ENCODE data around the gene CHODL.

Gene CHODL, protein sequence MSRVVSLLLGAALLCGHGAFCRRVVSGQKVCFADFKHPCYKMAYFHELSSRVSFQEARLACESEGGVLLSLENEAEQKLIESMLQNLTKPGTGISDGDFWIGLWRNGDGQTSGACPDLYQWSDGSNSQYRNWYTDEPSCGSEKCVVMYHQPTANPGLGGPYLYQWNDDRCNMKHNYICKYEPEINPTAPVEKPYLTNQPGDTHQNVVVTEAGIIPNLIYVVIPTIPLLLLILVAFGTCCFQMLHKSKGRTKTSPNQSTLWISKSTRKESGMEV

DNA sequence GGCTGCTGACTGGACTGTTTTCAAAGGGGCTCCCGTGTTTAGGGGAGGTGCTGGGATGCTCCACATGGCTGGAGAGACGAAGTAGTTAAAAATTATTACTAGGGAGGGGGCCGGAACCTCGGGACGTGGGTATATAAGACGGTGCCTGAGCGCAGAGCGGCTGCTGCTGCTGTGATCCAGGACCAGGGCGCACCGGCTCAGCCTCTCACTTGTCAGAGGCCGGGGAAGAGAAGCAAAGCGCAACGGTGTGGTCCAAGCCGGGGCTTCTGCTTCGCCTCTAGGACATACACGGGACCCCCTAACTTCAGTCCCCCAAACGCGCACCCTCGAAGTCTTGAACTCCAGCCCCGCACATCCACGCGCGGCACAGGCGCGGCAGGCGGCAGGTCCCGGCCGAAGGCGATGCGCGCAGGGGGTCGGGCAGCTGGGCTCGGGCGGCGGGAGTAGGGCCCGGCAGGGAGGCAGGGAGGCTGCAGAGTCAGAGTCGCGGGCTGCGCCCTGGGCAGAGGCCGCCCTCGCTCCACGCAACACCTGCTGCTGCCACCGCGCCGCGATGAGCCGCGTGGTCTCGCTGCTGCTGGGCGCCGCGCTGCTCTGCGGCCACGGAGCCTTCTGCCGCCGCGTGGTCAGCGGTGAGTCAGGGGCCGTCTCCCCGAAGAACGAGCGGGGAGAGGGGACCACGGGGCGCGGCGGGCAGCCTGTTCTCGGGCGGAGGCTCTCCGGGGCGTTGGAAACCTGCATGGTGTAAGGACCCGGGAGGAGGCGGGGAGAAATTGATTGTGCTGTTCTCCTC, at the start of gene CHODL:
TSS of gene CHODL (plus strand) at position 163 of the 793 bp plus-strand sequence. CDS start at position 554, 391 bp downstream.
- no peak for DNase-seq

DNA sequence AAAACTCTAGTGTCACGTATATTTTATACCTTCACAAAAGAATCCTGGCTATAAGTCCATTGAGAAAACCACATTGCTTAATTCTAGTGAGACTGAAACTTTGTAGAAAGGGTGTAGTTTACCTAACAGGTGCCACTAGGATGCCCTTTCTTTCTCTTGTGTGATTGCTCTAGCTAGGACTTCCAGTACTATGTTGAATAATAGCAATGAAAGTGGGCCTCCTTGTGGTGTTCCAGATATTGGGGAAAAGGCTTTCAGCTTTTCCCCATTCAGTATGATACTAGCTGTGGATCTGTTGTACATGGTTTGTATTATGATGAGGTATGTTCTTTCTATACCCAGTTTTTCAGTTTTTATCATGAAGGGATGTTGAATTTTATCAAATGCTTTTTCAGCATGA, 39.7 kb upstream of the CHODL start:
- DNase-seq, result no peak

DNA sequence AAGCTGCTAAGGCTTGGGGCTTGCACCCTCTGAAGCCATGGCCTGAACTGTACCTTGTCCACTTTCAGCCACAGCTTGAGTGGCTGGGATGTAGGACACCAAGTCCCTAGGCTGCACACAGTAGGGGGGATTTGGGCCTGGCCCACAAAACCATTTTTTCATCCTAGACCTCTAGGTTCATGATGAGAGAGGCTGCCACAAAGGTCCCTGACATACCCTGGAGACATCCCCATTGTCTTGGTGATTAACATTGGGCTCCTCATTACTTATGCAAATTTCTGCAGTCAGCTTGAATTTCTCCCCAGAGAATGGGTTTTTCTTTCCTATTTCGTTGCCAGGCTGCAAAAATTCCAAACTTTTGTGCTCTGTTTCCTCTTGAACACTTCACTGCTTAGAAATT, 26.3 kb upstream of the CHODL start:
- no peak for DNase-seq

DNA sequence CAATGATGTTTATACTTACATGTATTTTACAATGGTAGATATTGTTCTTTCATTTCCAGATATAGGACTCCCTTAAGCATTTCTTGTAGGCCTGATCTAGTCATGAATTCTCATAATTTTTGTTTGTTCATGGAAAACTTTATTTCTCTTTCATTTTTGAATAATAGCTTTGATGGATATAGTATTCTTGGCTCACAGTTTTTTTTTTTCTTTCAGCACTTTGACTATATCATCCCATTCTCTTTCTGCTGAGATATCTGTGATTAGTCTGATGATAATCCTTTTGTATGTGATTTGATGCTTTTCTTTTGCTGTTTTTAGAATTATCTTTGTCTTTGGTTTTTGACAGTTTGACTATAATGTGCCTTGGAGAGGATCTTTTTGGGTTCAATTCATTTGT, 24.1 kb upstream of the CHODL start:
- no peak for DNase-seq

DNA sequence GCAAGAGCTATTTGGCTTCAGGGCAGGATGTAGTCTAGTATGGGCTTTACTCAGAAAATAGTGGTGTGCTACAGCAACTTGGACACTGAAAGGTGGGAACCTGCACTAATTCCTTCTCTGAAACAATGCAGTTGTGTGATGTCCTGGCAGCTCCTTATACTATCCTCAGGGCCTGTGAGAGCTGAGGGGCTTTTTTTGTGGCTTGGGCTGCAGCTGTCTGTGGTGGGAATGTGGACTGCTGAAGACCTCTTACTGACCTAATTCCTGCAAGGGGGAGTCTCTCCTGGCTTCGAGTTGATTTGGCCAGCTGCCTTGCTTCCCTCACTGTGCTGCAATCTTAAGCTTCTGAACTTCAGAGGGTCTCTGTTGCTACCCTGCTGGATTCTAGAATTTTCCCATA, 22.3 kb upstream of the CHODL start:
- DNase-seq, result no peak

DNA sequence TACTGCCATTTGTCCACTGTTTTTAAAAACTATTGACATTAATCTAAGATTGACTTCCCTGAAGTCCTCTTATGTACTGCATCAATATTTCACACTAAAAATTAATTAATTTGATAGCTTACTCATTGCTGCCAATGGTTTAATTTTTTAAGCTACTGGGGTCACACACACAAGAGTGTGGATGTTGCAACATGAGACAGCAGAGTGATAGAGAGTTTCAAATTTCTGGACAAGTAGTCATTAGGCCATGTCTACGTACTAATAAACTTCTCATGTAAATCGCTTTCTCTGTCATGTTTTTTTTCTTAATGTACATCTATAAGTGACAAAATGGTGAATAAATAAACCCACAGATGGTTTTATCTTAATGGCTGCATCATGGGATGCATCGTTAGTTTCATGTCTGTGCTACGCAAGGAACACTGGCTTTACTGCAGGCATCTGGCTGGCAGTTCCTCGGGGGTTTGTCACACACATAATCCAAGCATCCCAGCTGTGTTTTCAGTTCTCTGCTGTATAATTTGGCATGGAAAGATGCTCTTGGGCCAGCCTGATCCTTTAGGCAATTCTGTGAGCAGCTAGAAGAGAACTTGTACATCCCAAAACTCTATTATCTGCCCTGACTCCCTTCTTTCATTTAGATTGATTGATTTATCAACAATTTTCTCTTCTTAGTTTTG, 16.4 kb upstream of the CHODL start:
- DNase-seq, result no peak

DNA sequence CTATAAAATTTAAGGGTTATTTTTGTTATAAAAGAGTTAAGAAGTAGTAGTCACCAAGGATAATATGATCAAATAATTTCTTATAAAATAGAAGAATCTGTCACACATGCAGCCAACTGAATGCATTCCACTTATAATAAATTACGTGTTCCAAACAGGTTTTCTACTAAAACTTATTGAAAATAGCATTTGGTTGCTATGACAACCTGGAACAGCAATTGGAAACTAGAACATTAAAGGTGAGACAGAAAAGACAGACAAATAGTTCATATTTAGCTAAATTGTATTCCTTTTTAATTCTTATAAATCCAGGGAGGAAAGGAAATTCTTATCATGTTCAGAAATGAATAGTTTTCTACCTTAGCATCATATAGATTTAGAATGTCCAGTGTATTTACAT, 9.1 kb upstream of the CHODL start:
- DNase-seq, result no peak

DNA sequence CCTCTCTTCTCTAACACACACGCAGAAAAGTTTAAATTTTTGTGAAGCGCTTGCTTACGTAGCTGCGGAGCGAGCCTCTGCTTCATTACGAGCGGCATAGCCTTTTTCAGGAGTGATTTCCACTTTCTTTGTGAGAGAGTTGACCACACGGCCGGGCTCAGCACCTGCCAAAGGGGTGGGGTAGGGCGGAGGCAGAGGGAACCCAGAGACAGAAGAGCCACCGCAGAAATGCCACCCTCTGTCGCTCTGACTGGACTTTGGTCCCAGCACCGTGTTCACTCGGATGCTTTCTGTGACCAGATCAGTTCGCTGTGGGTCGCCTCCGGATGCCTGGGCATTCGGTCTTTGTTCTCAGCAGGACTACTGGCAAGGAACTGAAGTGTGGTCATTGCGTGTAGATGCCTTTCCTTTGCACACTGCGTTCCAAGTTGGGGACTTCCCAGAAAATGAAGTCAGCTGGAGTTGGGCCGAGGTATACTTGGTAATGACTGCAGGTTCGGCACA, 883 bp downstream of the CHODL start:
- DNase-seq, result peak in 1 of 56 donors; percentile 10

DNA sequence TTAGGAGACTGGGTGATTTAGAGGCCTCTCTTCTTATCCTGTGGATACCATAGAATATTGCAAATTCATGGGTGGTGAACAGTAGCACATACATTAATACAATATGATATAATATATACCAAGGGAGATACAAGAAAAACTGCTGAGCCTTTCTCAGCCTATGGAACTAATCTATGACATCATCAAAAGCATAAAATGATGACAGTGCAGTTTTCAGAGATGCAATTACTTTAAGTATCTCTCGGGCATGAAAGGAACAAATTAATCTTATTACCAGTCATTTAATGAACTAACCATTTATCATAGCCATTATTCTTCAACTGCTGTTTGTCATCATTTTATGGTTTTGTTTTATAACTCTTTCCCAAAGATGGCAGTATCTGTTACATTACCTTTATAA, 3.5 kb downstream of the CHODL start:
- DNase-seq, result no peak

DNA sequence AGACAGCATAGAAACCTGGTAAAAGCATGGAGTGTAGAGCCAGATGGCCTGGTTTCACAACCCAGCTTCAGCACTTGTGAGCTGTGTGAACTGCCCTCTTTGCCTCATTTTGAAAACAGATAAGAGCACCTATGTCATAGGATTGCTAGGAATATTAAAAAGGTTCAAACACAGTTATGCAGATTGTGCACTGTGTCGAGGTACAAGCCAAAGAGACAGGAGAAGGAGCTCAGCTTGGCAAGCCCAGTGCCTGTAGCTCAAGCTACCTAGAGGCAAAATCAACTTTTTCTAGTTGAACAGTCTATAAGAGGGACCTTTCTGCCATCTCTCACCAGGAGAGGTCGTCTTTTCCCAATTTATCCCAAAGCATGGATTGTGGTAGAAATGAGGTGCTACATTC, 5.0 kb downstream of the CHODL start:
- DNase-seq, result no peak

DNA sequence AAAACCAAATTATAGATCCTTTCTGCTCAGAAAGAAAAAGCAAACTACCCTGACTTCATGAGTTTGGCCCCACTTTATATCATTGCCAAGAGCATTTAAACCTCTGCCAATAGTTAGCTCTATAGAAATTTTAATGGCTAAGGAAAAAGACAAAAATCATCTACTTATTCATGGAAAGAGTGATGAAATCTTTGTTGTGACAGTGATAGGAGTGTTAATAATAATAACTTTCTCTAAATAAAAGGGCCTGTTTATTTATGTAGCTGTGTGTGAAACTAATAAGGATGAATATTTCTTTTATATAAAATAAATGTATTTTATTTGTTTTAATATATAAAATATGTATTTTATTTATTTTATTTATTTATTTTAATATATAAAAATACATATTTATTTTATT, 6.4 kb downstream of the CHODL start:
- no peak for DNase-seq

DNA sequence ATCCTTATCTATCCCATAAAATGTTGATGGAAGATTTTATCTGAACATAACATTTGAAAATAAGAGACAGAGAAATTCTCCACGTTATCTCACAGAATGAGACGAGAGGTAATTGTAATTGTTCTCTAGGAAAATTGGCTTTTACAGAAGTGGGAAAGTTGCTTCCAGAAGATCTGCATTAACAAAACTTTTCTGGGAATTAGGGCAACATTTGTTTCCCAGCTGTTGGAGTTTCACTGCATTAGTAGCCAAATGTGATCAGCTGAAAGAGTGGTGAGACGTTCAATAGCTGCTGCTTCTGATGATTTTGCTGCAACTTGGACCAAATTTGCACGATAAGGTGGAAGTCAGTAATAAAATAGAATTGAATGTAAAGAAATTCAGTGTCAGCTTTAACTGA, 7.6 kb downstream of the CHODL start:
- no peak for DNase-seq

DNA sequence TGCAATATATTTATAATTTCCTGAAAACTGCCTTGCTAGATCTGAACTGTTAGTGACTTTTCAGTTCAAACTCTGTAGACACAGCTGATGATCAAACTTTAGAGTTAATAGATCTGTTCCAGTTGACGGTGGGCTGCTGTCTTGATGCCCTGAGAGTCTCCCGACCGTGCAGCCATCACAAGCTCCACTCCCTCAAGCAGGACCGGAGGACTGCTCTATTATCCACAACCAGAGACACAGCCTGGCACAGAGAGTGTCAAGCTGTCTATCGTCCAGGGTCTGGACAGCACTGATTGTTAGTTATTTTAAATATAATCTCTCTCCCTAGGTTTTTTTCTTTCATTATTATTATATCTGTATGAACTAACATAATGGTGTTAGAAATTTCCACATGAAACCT, 8.0 kb downstream of the CHODL start:
- DNase-seq, result no peak

DNA sequence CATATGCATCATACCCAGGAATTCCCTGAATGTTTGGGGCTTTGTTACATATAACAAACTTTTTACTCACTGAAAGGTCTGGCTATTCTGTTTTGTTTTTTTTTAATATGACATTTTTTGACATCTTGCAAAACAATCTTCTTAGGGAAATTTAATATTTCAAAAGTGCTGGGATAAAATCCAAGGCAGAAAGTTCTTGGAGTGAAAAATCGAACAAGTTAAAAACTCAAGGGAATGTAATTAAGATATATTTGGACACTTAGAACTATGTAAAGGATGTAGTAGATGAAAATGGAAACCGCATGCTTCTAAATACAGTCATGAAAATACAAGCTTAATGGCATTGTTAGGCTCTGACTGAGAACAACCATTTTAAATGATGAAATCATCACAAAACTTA, 8.6 kb downstream of the CHODL start:
- DNase-seq, result no peak

DNA sequence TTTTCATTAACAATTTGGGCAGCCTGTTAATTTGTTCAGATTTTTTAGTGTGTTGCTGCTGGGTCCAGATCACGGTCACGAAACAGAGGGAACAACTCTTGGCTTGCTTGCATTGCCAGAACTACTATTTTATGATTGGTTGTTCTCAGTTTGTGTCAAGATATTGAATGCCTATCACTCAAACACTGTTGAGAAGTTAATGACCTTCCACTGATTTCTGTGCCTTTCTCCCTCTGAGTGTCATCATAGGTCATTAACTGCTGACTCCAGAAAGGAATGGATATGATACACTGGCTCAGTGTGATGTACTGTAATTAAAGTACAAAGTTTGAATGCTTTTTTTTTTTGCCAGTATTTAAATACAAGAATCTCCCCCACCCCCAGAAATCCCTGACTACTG, 9.2 kb downstream of the CHODL start:
- no peak for DNase-seq

DNA sequence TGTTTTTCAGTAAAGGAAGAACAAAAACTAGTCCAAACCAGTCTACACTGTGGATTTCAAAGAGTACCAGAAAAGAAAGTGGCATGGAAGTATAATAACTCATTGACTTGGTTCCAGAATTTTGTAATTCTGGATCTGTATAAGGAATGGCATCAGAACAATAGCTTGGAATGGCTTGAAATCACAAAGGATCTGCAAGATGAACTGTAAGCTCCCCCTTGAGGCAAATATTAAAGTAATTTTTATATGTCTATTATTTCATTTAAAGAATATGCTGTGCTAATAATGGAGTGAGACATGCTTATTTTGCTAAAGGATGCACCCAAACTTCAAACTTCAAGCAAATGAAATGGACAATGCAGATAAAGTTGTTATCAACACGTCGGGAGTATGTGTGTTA, 21.3 kb downstream of the CHODL start:
- DNase-seq, result no peak

DNA sequence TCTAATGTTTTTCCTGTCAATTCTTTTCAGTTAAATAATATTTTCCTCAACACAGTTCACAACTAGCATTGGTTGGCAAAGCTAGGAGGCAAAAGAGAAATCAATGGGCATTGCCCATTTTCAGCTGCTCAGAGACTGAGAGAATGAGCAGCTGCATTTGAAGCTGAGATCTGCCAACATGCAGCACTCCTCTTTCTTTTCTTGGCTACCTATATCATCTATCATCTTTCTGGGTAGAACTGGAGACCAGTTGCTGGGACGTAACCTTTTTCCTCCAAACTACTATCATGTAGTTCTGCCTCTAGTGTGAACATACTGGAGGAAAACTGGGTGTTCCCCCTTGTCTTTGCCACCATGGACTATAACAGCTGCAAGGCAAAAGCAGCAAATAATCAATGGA, 22.9 kb downstream of the CHODL start:
- DNase-seq, result no peak

DNA sequence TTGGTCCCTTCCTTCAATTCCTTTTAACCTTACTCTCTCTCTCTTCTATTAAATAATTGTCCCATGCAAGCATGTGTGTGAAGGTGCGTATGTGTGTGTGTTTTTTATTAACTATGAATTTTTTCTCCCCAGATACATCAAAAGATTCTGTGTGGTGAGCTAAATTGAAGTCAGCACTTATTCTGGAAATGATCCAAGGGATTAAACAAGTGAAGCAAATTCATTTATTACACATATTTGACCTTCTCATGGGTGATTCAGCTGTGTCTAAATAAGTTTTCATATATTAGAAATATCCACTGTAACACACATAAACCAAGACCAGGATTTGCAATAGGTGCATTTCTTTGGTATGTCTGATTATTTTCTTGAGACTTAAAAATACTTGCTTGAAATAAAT, 24.3 kb downstream of the CHODL start:
- no peak for DNase-seq

DNA sequence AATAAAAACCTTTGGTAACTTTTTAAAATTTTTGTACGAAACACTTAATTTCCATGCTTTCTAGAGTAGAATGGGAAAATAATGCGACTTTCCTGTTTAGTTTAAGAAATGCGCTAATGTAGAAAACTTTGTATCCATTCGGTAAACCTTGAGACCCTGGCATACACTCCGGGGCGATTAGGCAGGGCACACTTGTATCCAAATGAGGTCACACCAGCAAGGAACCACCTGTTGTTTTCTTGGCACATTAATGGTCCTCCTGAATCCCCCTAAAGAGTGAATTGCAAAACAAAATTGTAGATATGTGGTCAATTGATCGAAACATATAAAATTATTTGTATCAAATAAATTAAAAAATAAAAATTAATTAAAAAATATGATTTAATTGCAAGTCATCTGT, 25.2 kb downstream of the CHODL start:
- no peak for DNase-seq

DNA sequence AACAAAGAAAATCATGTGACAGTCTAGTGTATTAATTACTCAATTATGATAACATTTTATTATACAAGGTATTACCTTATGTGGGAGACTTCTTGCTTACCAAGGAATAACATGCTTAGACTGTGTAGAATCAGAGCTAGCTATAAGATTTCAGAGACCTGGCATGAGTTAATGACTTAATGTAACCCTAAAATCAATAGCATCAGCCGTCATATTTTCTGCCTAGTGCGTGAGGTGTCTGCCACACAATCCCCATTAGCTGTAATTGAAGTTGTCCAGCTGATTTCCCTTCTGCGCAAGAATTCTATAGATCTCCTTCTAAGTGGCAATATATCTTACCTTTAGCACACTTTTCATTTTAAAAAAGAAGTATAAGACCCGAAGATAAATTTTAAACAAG, 28.8 kb downstream of the CHODL start:
- no peak for DNase-seq

DNA sequence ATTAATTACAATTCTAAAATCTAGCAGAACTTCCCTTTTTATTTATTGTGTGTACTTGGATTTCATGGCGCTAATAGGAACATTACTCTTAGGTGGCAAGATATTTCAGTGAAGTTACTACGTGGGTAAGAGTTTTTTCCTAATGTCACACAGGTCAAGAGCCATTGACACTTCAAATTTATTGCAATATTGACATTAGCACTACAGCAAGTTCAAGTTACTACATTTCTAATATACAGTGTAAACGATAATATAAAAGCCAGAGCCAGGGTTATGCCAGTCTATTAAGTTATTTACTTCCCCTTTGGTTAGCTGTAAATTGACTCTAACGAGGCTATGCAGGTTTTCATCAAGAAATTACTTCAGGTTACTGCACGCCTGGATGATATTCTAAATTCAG, 29.7 kb downstream of the CHODL start:
- DNase-seq, result no peak

DNA sequence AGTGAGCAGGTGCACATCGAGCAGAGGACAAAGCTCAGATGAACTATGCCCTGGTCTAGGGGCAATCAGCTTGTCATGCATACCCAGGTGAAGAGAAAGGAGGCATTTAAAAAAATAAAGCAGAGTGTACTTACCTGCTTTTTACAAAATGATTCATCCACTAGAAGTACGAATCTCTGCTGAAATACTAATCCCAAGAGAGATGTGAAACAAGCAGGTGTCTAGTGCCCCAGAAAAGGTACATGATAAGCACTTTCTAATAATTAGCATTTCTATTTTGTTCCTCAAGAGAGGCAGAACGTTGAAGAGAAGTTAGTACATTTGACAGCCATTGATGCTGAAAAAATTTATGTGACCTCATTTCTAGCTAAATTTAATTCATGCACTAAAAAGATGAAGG, 31.1 kb downstream of the CHODL start:
- DNase-seq, result no peak

DNA sequence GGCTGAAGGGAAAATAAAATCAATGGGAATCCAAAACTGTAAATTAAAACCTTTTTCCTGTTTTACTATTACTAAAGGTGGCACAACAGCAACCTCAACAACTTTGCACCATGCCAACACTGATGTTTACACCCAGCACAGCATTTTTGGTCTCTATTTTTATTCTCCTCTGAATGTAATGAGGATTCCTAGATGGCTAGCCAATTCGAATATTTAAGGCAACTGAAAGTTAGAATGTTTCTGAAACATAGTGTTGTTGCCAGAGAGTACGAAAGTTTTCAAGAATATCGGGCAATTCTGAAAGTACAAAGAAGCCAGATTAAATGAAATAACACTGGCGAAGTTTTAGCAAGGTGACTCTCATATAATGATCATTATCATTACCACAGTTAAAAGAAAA, 40.7 kb downstream of the CHODL start:
- DNase-seq, result no peak
